Gastrocnemius medialis (tissue), 4 donors: ENCODE data around the gene CDKN2B-AS1.

Source experiments
- POLR2A ChIP-seq, 2 donors: fragments of 450-650 bp; IDR thresholded peaks; one replicate each; pipeline ENCODE4 v1.6.1; 2017; ENCODE audit warnings: antibody characterized with exemption in 2 of 2, mild to moderate bottlenecking in 2 of 2, moderate library complexity in 2 of 2
- TF ChIP-seq, protein P1 (sequence below), 5 experiments: fragments of 450-650 bp in 3 of 5; fragments of 200-600 bp in 2 of 5; sonication (generic) in 2 of 5; IDR thresholded peaks in 4 of 5; conservative IDR thresholded peaks in 1 of 5; 1 replicate in 4 of 5; 2 replicates in 1 of 5; pipeline ENCODE4 v1.5.1; 2016 to 2019; ENCODE audit warnings: antibody characterized with exemption in 5 of 5, mild to moderate bottlenecking in 3 of 5, moderate library complexity in 3 of 5

DNA sequence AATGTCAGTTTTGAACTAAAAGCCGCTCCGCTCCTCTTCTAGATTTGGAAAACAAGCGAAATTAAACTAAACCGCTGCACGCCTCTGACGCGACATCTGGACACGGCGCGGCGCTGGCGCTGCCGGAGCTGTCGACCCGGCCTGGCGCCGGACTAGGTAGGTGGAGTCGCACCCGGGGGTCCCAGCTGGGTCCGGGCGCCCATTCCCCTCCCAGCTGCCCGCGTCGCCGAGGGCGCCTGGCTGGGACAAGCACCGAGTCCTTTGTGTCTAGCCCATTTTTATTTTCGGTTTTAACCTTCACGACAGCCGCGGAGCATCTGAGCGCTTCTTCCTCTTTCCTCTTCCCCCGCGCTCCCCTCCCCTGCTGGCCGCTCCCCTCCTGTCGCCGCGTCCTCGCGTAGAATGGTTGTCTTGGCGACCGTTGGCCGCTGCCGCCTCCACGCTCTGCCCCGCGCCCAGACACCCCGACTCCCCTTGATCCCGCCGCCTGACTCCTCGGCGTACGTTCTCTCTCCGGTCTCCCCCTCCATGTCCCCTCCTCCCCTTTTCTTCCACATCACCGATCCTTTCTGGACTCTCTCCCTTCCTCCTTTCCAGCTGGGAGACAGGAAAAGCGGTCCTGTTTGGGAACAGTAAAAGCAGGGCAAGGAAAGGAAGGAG, 545 bp downstream of the CDKN2B-AS1 start:
- TF ChIP-seq, protein P1, sequence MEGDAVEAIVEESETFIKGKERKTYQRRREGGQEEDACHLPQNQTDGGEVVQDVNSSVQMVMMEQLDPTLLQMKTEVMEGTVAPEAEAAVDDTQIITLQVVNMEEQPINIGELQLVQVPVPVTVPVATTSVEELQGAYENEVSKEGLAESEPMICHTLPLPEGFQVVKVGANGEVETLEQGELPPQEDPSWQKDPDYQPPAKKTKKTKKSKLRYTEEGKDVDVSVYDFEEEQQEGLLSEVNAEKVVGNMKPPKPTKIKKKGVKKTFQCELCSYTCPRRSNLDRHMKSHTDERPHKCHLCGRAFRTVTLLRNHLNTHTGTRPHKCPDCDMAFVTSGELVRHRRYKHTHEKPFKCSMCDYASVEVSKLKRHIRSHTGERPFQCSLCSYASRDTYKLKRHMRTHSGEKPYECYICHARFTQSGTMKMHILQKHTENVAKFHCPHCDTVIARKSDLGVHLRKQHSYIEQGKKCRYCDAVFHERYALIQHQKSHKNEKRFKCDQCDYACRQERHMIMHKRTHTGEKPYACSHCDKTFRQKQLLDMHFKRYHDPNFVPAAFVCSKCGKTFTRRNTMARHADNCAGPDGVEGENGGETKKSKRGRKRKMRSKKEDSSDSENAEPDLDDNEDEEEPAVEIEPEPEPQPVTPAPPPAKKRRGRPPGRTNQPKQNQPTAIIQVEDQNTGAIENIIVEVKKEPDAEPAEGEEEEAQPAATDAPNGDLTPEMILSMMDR (IDR thresholded peaks at IDR 0.05 in 4 of 5, conservative IDR thresholded peaks at IDR 0.05 in 1 of 5) = no peak
- TF ChIP-seq POLR2A (IDR thresholded peaks at IDR 0.05) = no peak
